Osteoblast (primary cell): Measurements from ENCODE around the gene PTHLH. TPM values are rescaled to one million over a fixed set of nuclear protein-coding genes. Genes with fewer than 3 reads are reported as not detected.

Experiments
- DNase-seq: peaks from one replicate; pipeline ENCODE4 v3.0.0; 2011; ENCODE audit warnings: low spot score, mixed read lengths; ENCODE audit not compliant: insufficient read length; ENCODE audit errors: missing footprints
- H2AFZ ChIP-seq: 2 replicates; pipeline ENCODE4 v1.6.0; 2011; ENCODE audit warnings: mild to moderate bottlenecking, low read length
- H3K27ac ChIP-seq: 2 replicates; pipeline ENCODE4 v1.5.1; 2011; ENCODE audit warnings: mild to moderate bottlenecking, low read depth, low read length, moderate library complexity
- H3K27me3 ChIP-seq: 2 replicates; pipeline ENCODE4 v1.6.0; 2012; ENCODE audit warnings: mild to moderate bottlenecking, control low read depth, inconsistent platforms, low read length, moderate library complexity; ENCODE audit not compliant: insufficient read depth
- H3K36me3 ChIP-seq: 2 replicates; pipeline ENCODE4 v1.5.1; 2011; ENCODE audit warnings: mild to moderate bottlenecking, low read length, control low read depth, moderate library complexity; ENCODE audit not compliant: insufficient read depth
- H3K4me1 ChIP-seq: 2 replicates; pipeline ENCODE4 v1.5.1; 2011; ENCODE audit warnings: mild to moderate bottlenecking, low read length, control low read depth, moderate library complexity; ENCODE audit not compliant: insufficient read depth
- H3K4me2 ChIP-seq: 2 replicates; pipeline ENCODE4 v1.6.0; 2011; ENCODE audit warnings: mild to moderate bottlenecking, low read length; ENCODE audit not compliant: insufficient read depth
- H3K4me3 ChIP-seq: fragments of 200-600 bp; sonication (generic); 3 replicates; pipeline ENCODE4 v1.5.1; 2012; ENCODE audit warnings: mild to moderate bottlenecking, low read length, inconsistent platforms; ENCODE audit not compliant: insufficient read depth
- H3K79me2 ChIP-seq: 2 replicates; pipeline ENCODE4 v1.6.0; 2012; ENCODE audit warnings: mild to moderate bottlenecking, low read length, control low read depth, inconsistent platforms; ENCODE audit not compliant: insufficient read depth
- H3K9me3 ChIP-seq: 2 replicates; pipeline ENCODE4 v1.5.1; 2011; ENCODE audit warnings: low read depth, low read length, control low read depth
- H4K20me1 ChIP-seq: 2 replicates; pipeline ENCODE4 v1.6.0; 2012; ENCODE audit warnings: mild to moderate bottlenecking, low read length, control low read depth; ENCODE audit not compliant: insufficient read depth
- total RNA-seq: library from RNA; depleted of rRNA; stranded (reverse); fragments of >200 nt; gene quantifications from 2 replicates; pipeline ENCODE4 v1.2.3, GENCODE V29; 2012
- TF ChIP-seq, protein P1 (sequence below): IDR thresholded peaks from 2 replicates; pipeline ENCODE4 v1.5.1; 2011; ENCODE audit warnings: mild to moderate bottlenecking, low read depth, low read length, moderate library complexity; ENCODE audit errors: extremely low read depth

The PTHLH gene
- total RNA-seq, 1 donor, result 2.2 TPM

- Histone ChIP-seq H3K4me3 (no peak overlapping the region), H3K27me3 (no peaks in the 10 kb centered on the region), H3K4me2 (no peak overlapping the region), H3K27ac (no peak overlapping the region), H3K79me2 (no peaks in the 10 kb centered on the region), H2AFZ (no peak overlapping the region), H4K20me1 (no peaks in the 10 kb centered on the region), H3K4me1 (no peaks in the 10 kb centered on the region), H3K9me3 (no peaks in the 10 kb centered on the region), H3K36me3 (no peaks in the 10 kb centered on the region)
- DNase-seq, result no peak
- TF ChIP-seq, protein P1, sequence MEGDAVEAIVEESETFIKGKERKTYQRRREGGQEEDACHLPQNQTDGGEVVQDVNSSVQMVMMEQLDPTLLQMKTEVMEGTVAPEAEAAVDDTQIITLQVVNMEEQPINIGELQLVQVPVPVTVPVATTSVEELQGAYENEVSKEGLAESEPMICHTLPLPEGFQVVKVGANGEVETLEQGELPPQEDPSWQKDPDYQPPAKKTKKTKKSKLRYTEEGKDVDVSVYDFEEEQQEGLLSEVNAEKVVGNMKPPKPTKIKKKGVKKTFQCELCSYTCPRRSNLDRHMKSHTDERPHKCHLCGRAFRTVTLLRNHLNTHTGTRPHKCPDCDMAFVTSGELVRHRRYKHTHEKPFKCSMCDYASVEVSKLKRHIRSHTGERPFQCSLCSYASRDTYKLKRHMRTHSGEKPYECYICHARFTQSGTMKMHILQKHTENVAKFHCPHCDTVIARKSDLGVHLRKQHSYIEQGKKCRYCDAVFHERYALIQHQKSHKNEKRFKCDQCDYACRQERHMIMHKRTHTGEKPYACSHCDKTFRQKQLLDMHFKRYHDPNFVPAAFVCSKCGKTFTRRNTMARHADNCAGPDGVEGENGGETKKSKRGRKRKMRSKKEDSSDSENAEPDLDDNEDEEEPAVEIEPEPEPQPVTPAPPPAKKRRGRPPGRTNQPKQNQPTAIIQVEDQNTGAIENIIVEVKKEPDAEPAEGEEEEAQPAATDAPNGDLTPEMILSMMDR, result no peak
These were observed 34.8 kb downstream of the PTHLH start for GRCh38 chr12:27937768-27938167.

GRCh38 chr12:27936196-27936595 lies 36.3 kb downstream of the PTHLH start:
- TF ChIP-seq, protein P1, result no peak
- no peaks in the 10 kb centered on the region for H3K36me3 ChIP-seq
- H3K27ac ChIP-seq, result no peak overlapping the region
- no peak overlapping the region for H3K4me2 ChIP-seq
- no peak for DNase-seq
- no peak overlapping the region for H2AFZ ChIP-seq
- no peaks in the 10 kb centered on the region for H4K20me1 ChIP-seq
- H3K4me3 ChIP-seq, result no peak overlapping the region
- H3K79me2 ChIP-seq, result no peaks in the 10 kb centered on the region
- no peaks in the 10 kb centered on the region for H3K27me3 ChIP-seq
- no peaks in the 10 kb centered on the region for H3K9me3 ChIP-seq
- H3K4me1 ChIP-seq, result no peaks in the 10 kb centered on the region

- TF ChIP-seq, protein P1, result no peak
- no peak overlapping the region for H3K27ac ChIP-seq
- H2AFZ ChIP-seq, result no peak overlapping the region
- no peaks in the 10 kb centered on the region for H3K36me3 ChIP-seq
- H3K4me3 ChIP-seq, result no peak overlapping the region
- H4K20me1 ChIP-seq, result no peaks in the 10 kb centered on the region
- H3K79me2 ChIP-seq, result no peaks in the 10 kb centered on the region
- DNase-seq, result no peak
- H3K27me3 ChIP-seq, result no peaks in the 10 kb centered on the region
- no peak overlapping the region for H3K4me2 ChIP-seq
- H3K9me3 ChIP-seq, result no peaks in the 10 kb centered on the region
- H3K4me1 ChIP-seq, result no peaks in the 10 kb centered on the region
These were observed 38.3 kb downstream of the PTHLH start for GRCh38 chr12:27934276-27934675.

- H3K9me3 ChIP-seq, result no peaks in the 10 kb centered on the region
- H3K27ac ChIP-seq, result no peak overlapping the region
- H3K4me3 ChIP-seq, result no peak overlapping the region
- H3K4me1 ChIP-seq, result no peaks in the 10 kb centered on the region
- no peak overlapping the region for H3K4me2 ChIP-seq
- DNase-seq, result no peak
- TF ChIP-seq, protein P1, result no peak
- H3K79me2 ChIP-seq, result no peaks in the 10 kb centered on the region
- H3K36me3 ChIP-seq, result no peaks in the 10 kb centered on the region
- H2AFZ ChIP-seq, result no peak overlapping the region
- no peaks in the 10 kb centered on the region for H4K20me1 ChIP-seq
- H3K27me3 ChIP-seq, result no peaks in the 10 kb centered on the region
These were observed 41.1 kb downstream of the PTHLH start for GRCh38 chr12:27931390-27931789.
